ENCODE data around the gene LTBP2.
"Not testable (repeated sequence)": the region's sequence is repeated elsewhere in the genome, so short reads cannot be mapped to it uniquely, and the experiment has no call there.

Gene LTBP2

GRCh38 chr14:74465335-74465734 is 146.7 kb downstream of the LTBP2 start:
- Histone ChIP-seq H3K9me3 (ENCODE audit: control insufficient read depth, low read length) (no peaks in the 10 kb centered on the region), H3K4me1 (ENCODE audit: control insufficient read depth, insufficient read depth, low read length) (no peaks in the 10 kb centered on the region), H3K27me3 (ENCODE audit: control insufficient read depth, insufficient read depth, low read length) (no peaks in the 10 kb centered on the region), H3K9ac (ENCODE audit: low read length) (no peak overlapping the region), H3K36me3 (ENCODE audit: control insufficient read depth, insufficient read depth, low read length) (no peaks in the 10 kb centered on the region), H3K4me3 (ENCODE audit: low read length) (no peak overlapping the region)

DNA sequence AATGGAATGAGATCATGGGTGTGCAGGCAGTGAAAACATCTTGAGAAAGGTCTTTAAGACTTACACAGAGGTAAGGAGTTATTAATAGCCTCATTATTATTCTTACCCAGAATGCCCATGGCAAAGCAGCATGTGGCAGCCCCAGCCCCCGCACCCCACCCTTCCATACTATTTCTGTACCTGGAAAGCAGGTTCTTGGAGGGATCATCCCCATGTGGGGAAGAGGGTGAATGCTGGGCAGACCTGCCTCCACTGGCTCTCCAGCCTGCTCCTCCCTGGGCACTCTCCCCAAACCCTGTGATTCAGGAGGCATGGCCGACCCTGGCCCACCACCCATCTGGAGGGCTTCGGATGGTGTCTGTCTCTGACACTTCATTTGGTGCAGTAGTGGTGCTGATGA is 147.3 kb downstream of the LTBP2 start:
- Histone ChIP-seq H3K9ac (ENCODE audit: low read length) (no peak overlapping the region), H3K4me1 (ENCODE audit: control insufficient read depth, insufficient read depth, low read length) (no peaks in the 10 kb centered on the region), H3K36me3 (ENCODE audit: control insufficient read depth, insufficient read depth, low read length) (no peaks in the 10 kb centered on the region), H3K27me3 (ENCODE audit: control insufficient read depth, insufficient read depth, low read length) (no peaks in the 10 kb centered on the region), H3K4me3 (ENCODE audit: low read length) (no peak overlapping the region), H3K9me3 (ENCODE audit: control insufficient read depth, low read length) (no peaks in the 10 kb centered on the region)

- no peak overlapping the region for H3K9ac ChIP-seq (ENCODE audit: low read length)
- H3K4me1 ChIP-seq (ENCODE audit: control insufficient read depth, insufficient read depth, low read length), result no peaks in the 10 kb centered on the region
- no peaks in the 10 kb centered on the region for H3K36me3 ChIP-seq (ENCODE audit: control insufficient read depth, insufficient read depth, low read length)
- no peaks in the 10 kb centered on the region for H3K27me3 ChIP-seq (ENCODE audit: control insufficient read depth, insufficient read depth, low read length)
- H3K9me3 ChIP-seq (ENCODE audit: control insufficient read depth, low read length), result no peaks in the 10 kb centered on the region
- no peak overlapping the region for H3K4me3 ChIP-seq (ENCODE audit: low read length)
Measured at GRCh38 chr14:74463697-74464096, 148.3 kb downstream of the LTBP2 start.

- no peaks in the 10 kb centered on the region for H3K4me1 ChIP-seq (ENCODE audit: control insufficient read depth, insufficient read depth, low read length)
- H3K9ac ChIP-seq (ENCODE audit: low read length), result no peak overlapping the region
- no peaks in the 10 kb centered on the region for H3K27me3 ChIP-seq (ENCODE audit: control insufficient read depth, insufficient read depth, low read length)
- no peaks in the 10 kb centered on the region for H3K36me3 ChIP-seq (ENCODE audit: control insufficient read depth, insufficient read depth, low read length)
- H3K9me3 ChIP-seq (ENCODE audit: control insufficient read depth, low read length), result no peaks in the 10 kb centered on the region
- H3K4me3 ChIP-seq (ENCODE audit: low read length), result no peak overlapping the region
Measured at GRCh38 chr14:74462993-74463392, 149.0 kb downstream of the LTBP2 start.

DNA sequence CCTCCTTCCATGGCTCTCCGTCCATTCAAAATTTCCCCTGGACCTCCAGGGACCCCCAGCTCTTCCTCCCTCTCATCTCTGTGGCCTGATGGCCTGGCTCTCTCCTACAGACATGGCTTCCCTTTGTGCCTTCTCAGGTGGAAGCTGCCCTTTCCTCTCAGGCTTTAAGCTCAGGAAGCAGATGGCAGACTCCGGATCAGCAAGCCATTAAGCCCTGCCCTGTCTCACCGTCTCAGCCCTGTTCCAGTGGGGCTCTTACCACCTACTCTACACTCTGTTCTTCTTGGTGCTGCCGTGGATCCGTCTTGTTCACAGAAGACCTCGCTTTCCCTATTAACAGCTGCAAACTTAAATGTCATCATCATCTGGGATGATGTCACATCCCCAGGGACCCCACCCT is 152.1 kb downstream of the LTBP2 start:
- no peaks in the 10 kb centered on the region for H3K9me3 ChIP-seq (ENCODE audit: control insufficient read depth, low read length)
- no peaks in the 10 kb centered on the region for H3K27me3 ChIP-seq (ENCODE audit: control insufficient read depth, insufficient read depth, low read length)
- H3K4me1 ChIP-seq (ENCODE audit: control insufficient read depth, insufficient read depth, low read length), result no peaks in the 10 kb centered on the region
- no peaks in the 10 kb centered on the region for H3K36me3 ChIP-seq (ENCODE audit: control insufficient read depth, insufficient read depth, low read length)
- no peak overlapping the region for H3K9ac ChIP-seq (ENCODE audit: low read length)
- H3K4me3 ChIP-seq (ENCODE audit: low read length), result no peak overlapping the region

GRCh38 chr14:74459289-74459946 is 152.6 kb downstream of the LTBP2 start:
- Histone ChIP-seq H3K4me1 (ENCODE audit: control insufficient read depth, insufficient read depth, low read length) (no peaks in the 10 kb centered on the region), H3K9ac (ENCODE audit: low read length) (no peak overlapping the region), H3K4me3 (ENCODE audit: low read length) (no peak overlapping the region), H3K36me3 (ENCODE audit: control insufficient read depth, insufficient read depth, low read length) (no peaks in the 10 kb centered on the region), H3K9me3 (ENCODE audit: control insufficient read depth, low read length) (no peaks in the 10 kb centered on the region), H3K27me3 (ENCODE audit: control insufficient read depth, insufficient read depth, low read length) (no peaks in the 10 kb centered on the region)

- Histone ChIP-seq H3K27me3 (ENCODE audit: control insufficient read depth, insufficient read depth, low read length) (no peaks in the 10 kb centered on the region), H3K4me3 (ENCODE audit: low read length) (no peak overlapping the region), H3K9me3 (ENCODE audit: control insufficient read depth, low read length) (no peaks in the 10 kb centered on the region), H3K36me3 (ENCODE audit: control insufficient read depth, insufficient read depth, low read length) (no peaks in the 10 kb centered on the region), H3K9ac (ENCODE audit: low read length) (no peak overlapping the region), H3K4me1 (ENCODE audit: control insufficient read depth, insufficient read depth, low read length) (no peaks in the 10 kb centered on the region)
Measured at GRCh38 chr14:74457565-74457895, 154.5 kb downstream of the LTBP2 start.

GRCh38 chr14:74456684-74457564 is 155.1 kb downstream of the LTBP2 start:
- no peaks in the 10 kb centered on the region for H3K9me3 ChIP-seq (ENCODE audit: control insufficient read depth, low read length)
- no peak overlapping the region for H3K4me3 ChIP-seq (ENCODE audit: low read length)
- no peak overlapping the region for H3K9ac ChIP-seq (ENCODE audit: low read length)
- no peaks in the 10 kb centered on the region for H3K4me1 ChIP-seq (ENCODE audit: control insufficient read depth, insufficient read depth, low read length)
- H3K36me3 ChIP-seq (ENCODE audit: control insufficient read depth, insufficient read depth, low read length), result no peaks in the 10 kb centered on the region
- H3K27me3 ChIP-seq (ENCODE audit: control insufficient read depth, insufficient read depth, low read length), result no peaks in the 10 kb centered on the region

DNA sequence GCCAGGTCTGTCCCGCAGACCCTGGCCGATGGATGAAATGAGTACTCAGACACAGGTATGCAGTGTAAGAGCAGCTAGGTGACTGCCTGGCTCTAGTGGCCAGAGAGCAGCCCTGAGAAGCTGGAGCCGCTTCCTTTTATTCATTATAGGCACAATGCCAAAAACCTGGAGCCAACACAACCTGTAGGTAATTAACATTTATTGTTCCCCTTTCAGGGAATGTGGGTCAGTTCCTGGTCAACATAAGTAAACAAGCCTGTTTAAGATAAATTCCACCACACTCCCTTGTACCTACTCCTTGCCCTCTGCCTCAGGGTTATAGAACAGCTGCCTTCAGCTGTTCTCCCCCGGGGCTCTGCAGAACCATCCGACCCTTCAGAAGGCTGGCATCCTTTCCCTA is 157.6 kb downstream of the LTBP2 start:
- not testable (repeated sequence) for H3K9ac ChIP-seq (ENCODE audit: low read length); H3K9me3 ChIP-seq (ENCODE audit: control insufficient read depth, low read length); H3K4me3 ChIP-seq (ENCODE audit: low read length); H3K4me1 ChIP-seq (ENCODE audit: control insufficient read depth, insufficient read depth, low read length); H3K27me3 ChIP-seq (ENCODE audit: control insufficient read depth, insufficient read depth, low read length); H3K36me3 ChIP-seq (ENCODE audit: control insufficient read depth, insufficient read depth, low read length)
